ENCODE measurements around the gene PALM. TPM values are rescaled to one million over a fixed set of nuclear protein-coding genes. Genes with fewer than 3 reads are reported as not detected.

PALM gene
- total and polyA plus RNA-seq, 7 donors: 4.9 to 17.9 (median 9.5) TPM

- Histone ChIP-seq H3K4me1 (no peaks in the 10 kb centered on the region), H3K27ac (no peak overlapping the region), H3K36me3 (ENCODE audit: insufficient read depth in 1 of 2, low read depth in 1 of 2) (no peaks in the 10 kb centered on the region), H3K9me3 (no peaks in the 10 kb centered on the region), H3K27me3 (ENCODE audit: insufficient read depth in 3 of 3, low read length in 2 of 3) (no peaks in the 10 kb centered on the region), H3K4me3 (no peak overlapping the region)
- intact Hi-C loops (cut with DNase I): loop anchor here in 1 of 2 donors (10.0 kb wide), 1 partner anchor 148 kb away; the partner anchor contains the start of gene HCN2
- no peak for ATAC-seq
- no peak for DNase-seq
- WGBS, 3 donors: 66 to 72% (median 67%) methylated on average over 23 to 24 of the region's 24 CpGs
- no peak for TF ChIP-seq CTCF (IDR thresholded peaks at IDR 0.05)
Observed at GRCh38 chr19:732148-733069, 23.7 kb downstream of the PALM start.

GRCh38 chr19:734716-735115, 26.0 kb downstream of the PALM start:
- DNase-seq (no peak), ATAC-seq (no peak)
- H3K36me3 ChIP-seq (ENCODE audit: insufficient read depth in 1 of 2, low read depth in 1 of 2): no peaks in the 10 kb centered on the region
- no peak overlapping the region for H3K27ac ChIP-seq
- intact Hi-C loops (cut with DNase I): loop anchor here (1.0 to 10.0 kb wide), 3 partner anchors 69 to 150 kb away; partner anchors contain the start of gene HCN2 (in 1 of the 2)
- no peak for TF ChIP-seq CTCF (IDR thresholded peaks at IDR 0.05)
- WGBS, 3 donors: 86 to 93% (median 88%) methylated on average over 13 of the region's 13 CpGs
- H3K4me1 ChIP-seq: no peaks in the 10 kb centered on the region
- H3K9me3 ChIP-seq: no peaks in the 10 kb centered on the region
- peaks cover 0 to 2% (median 1%) of the 10 kb centered on the region in 3 donors for H3K27me3 ChIP-seq (ENCODE audit: insufficient read depth in 3 of 3, low read length in 2 of 3)
- no peak overlapping the region for H3K4me3 ChIP-seq

GRCh38 chr19:736125-736524, 27.4 kb downstream of the PALM start:
- Histone ChIP-seq H3K27ac (no peak overlapping the region), H3K27me3 (ENCODE audit: insufficient read depth in 3 of 3, low read length in 2 of 3) (peaks cover 0 to 11% (median 2%) of the 10 kb centered on the region in 3 donors), H3K4me3 (no peak overlapping the region), H3K36me3 (ENCODE audit: insufficient read depth in 1 of 2, low read depth in 1 of 2) (no peaks in the 10 kb centered on the region), H3K9me3 (no peaks in the 10 kb centered on the region), H3K4me1 (no peaks in the 10 kb centered on the region)
- WGBS, 3 donors: 89 to 95% (median 90%) methylated on average over 30 to 32 of the region's 32 CpGs
- intact Hi-C loops (cut with DNase I): loop anchor here in 1 of 2 donors (10.0 kb wide), 1 partner anchor 151 kb away; the partner anchor contains the start of gene HCN2
- TF ChIP-seq CTCF (IDR thresholded peaks at IDR 0.05): no peak
- DNase-seq (no peak), ATAC-seq (no peak)

GRCh38 chr19:737591-738093, 28.9 kb downstream of the PALM start:
- TF ChIP-seq CTCF (IDR thresholded peaks at IDR 0.05): peak; percentile 43
- Histone ChIP-seq H3K4me1 (no peaks in the 10 kb centered on the region), H3K9me3 (no peaks in the 10 kb centered on the region), H3K27me3 (ENCODE audit: insufficient read depth in 3 of 3, low read length in 2 of 3) (peaks cover 0 to 11% (median 4%) of the 10 kb centered on the region in 3 donors), H3K27ac (no peak overlapping the region), H3K4me3 (no peak overlapping the region), H3K36me3 (ENCODE audit: insufficient read depth in 1 of 2, low read depth in 1 of 2) (no peaks in the 10 kb centered on the region)
- ATAC-seq: peak in 3 of 4 donors; percentile 61 to 67 (median 66)
- peak in 1 of 2 donors; percentile 51 for DNase-seq
- 38 to 40% (median 39%) methylated on average over 21 to 22 of the region's 22 CpGs for WGBS, 3 donors
- intact Hi-C loops (cut with DNase I): loop anchor here in 1 of 2 donors (10.0 kb wide), 1 partner anchor 153 kb away; the partner anchor contains the start of gene HCN2

All from psoas muscle (tissue), 8 donors.